Endothelial cell of umbilical vein (primary cell): ENCODE measurements around the gene AK5. TPM values are rescaled to one million over a fixed set of nuclear protein-coding genes. Genes with fewer than 3 reads are reported as not detected.

ENCODE experiments used
- BruUV-seq: library from RNA; stranded (reverse); fragments of 400-500 nt; replicated peaks from 2 replicates; lab custom pipeline; 2021; lab: Mats Ljungman, UMichigan
- CTCF ChIA-PET: fragments of 300-600, 350-600 bp; sonication (Branson Sonifier 250); formaldehyde crosslinking; loops from one replicate; lab custom pipeline; 2021; ENCODE audit warnings: antibody characterized with exemption, inconsistent platforms; lab: Charles Lee
- POLR2A ChIA-PET: fragments of 300-600, 350-600 bp; sonication (Branson Sonifier 250); formaldehyde crosslinking; loops from one replicate; lab custom pipeline; 2021; ENCODE audit warnings: antibody characterized with exemption, inconsistent platforms; lab: Charles Lee
- DNase-seq: peaks from one replicate; pipeline ENCODE4 v3.0.0-alpha.2; 2011; ENCODE audit warnings: low read depth, low spot score
- FAIRE-seq: peaks from 2 replicates; lab custom pipeline; 2011; peaks lifted over from hg19 to GRCh38; lab: Jason Lieb, UNC
- H2AFZ ChIP-seq: 2 replicates; pipeline ENCODE4 v1.6.0; 2012; ENCODE audit warnings: low read depth, low read length, control low read depth, inconsistent platforms
- H3K27ac ChIP-seq: 2 replicates; pipeline ENCODE4 v1.5.1; 2011; ENCODE audit warnings: low read depth, mild to moderate bottlenecking, control low read depth, low read length, moderate library complexity; ENCODE audit not compliant: insufficient read depth
- H3K27me3 ChIP-seq, 2 experiments: 2 replicates each; pipeline versions ENCODE4 v1.6.0 to v1.6.1; 2011; ENCODE audit warnings: low read length in 2 of 2, mixed read lengths in 1 of 2; ENCODE audit not compliant: control insufficient read depth in 2 of 2, insufficient read depth in 2 of 2
- H3K36me3 ChIP-seq, 2 experiments: 2 replicates in 1 of 2; 3 replicates in 1 of 2; pipeline ENCODE4 v1.5.1; 2011; ENCODE audit warnings: low read length in 2 of 2, mild to moderate bottlenecking in 1 of 2, moderate library complexity in 1 of 2; ENCODE audit not compliant: control insufficient read depth in 2 of 2, insufficient read depth in 2 of 2; ENCODE audit errors: extremely low read depth in 1 of 2
- H3K4me1 ChIP-seq: 3 replicates; pipeline ENCODE4 v1.5.1; 2011; ENCODE audit warnings: mild to moderate bottlenecking, low read length; ENCODE audit not compliant: control insufficient read depth, insufficient read depth; ENCODE audit errors: extremely low read depth
- H3K4me2 ChIP-seq: 2 replicates; pipeline ENCODE4 v1.6.1; 2011; ENCODE audit warnings: low read length, control low read depth, mixed read lengths; ENCODE audit not compliant: insufficient read depth
- H3K4me3 ChIP-seq, 3 experiments: fragments of 200-600 bp in 1 of 3; sonication (generic), shearing (Covaris generic) in 1 of 3; replicated peaks in 1 of 3; 2 replicates each; pipeline ENCODE4 v1.5.1; 2011 to 2016; ENCODE audit warnings: control low read depth in 3 of 3, low read length in 3 of 3, mild to moderate bottlenecking in 2 of 3, inconsistent platforms in 1 of 3, low read depth in 1 of 3, moderate library complexity in 1 of 3; ENCODE audit not compliant: insufficient read depth in 1 of 3
- H3K79me2 ChIP-seq: 2 replicates; pipeline ENCODE4 v1.6.0; 2012; ENCODE audit warnings: low read length, inconsistent platforms; ENCODE audit not compliant: control insufficient read depth, insufficient read depth
- H3K9ac ChIP-seq: replicated peaks from 2 replicates; pipeline ENCODE3; 2011; ENCODE audit warnings: low read length, control low read depth; ENCODE audit not compliant: insufficient read depth; ENCODE audit errors: extremely low read depth
- H3K9me1 ChIP-seq: replicated peaks from 3 replicates; pipeline ENCODE4 v1.6.0; 2011; ENCODE audit warnings: mild to moderate bottlenecking, low read length; ENCODE audit not compliant: control insufficient read depth, insufficient read depth; ENCODE audit errors: extremely low read depth
- H3K9me3 ChIP-seq: replicated peaks from 2 replicates; pipeline ENCODE4 v1.5.1; 2012; ENCODE audit warnings: low read length, inconsistent platforms; ENCODE audit not compliant: control insufficient read depth, insufficient read depth
- H4K20me1 ChIP-seq: replicated peaks from 2 replicates; pipeline ENCODE3; 2011; ENCODE audit warnings: mild to moderate bottlenecking, low read length; ENCODE audit not compliant: control insufficient read depth, insufficient read depth; ENCODE audit errors: extremely low read depth
- CTCF ChIP-seq, 2 donors: IDR thresholded peaks; 1 replicate in 1 of 2; 2 replicates in 1 of 2; pipeline ENCODE4 v1.5.1; 2011; ENCODE audit warnings: low read length in 2 of 2, mild to moderate bottlenecking in 2 of 2, moderate library complexity in 2 of 2, control low read depth in 1 of 2, inconsistent platforms in 1 of 2, low read depth in 1 of 2; ENCODE audit not compliant: insufficient read depth in 1 of 2; ENCODE audit errors: extremely low read depth in 1 of 2
- EZH2 ChIP-seq: IDR thresholded peaks from 2 replicates; pipeline ENCODE4 v1.6.1; 2012; ENCODE audit warnings: borderline replicate concordance, low read depth, mild to moderate bottlenecking, moderate library complexity, low read length, inconsistent platforms; ENCODE audit not compliant: severe bottlenecking
- FOS ChIP-seq: IDR thresholded peaks from 2 replicates; pipeline ENCODE4 v1.6.1; 2011; ENCODE audit warnings: mild to moderate bottlenecking, low read length, moderate library complexity, borderline replicate concordance; ENCODE audit not compliant: insufficient read depth
- GATA2 ChIP-seq: IDR thresholded peaks from 2 replicates; pipeline ENCODE4 v1.7.0; 2011; ENCODE audit warnings: low read depth, mild to moderate bottlenecking, moderate library complexity, mixed read lengths, low read length; ENCODE audit not compliant: insufficient read length, insufficient read depth
- JUN ChIP-seq: IDR thresholded peaks from 2 replicates; pipeline ENCODE4 v1.6.1; 2011; ENCODE audit warnings: borderline replicate concordance, low read depth; ENCODE audit not compliant: insufficient read length, insufficient read depth
- MYC ChIP-seq: IDR thresholded peaks from one replicate; pipeline ENCODE4 v1.6.1; 2011; ENCODE audit warnings: mild to moderate bottlenecking, low read depth, low read length
- POLR2A ChIP-seq: IDR thresholded peaks from 2 replicates; pipeline ENCODE4 v1.6.1; 2012; ENCODE audit warnings: low read depth, mild to moderate bottlenecking, control low read depth, low read length
- POLR2AphosphoS5 ChIP-seq: IDR thresholded peaks from 2 replicates; pipeline ENCODE4 v1.6.1; 2012; ENCODE audit warnings: low read depth, mild to moderate bottlenecking, control low read depth, low read length, moderate library complexity; ENCODE audit not compliant: insufficient read depth
- dilution Hi-C: fragments of 300-500 bp; cut with MboI; formaldehyde crosslinking; loops from one replicate; pipeline ENCODE4 v1.15.0; 2019; ENCODE audit warnings: low sequenced_read_pairs; ENCODE audit not compliant: extremely low pct_ligation_motif_present
- intact Hi-C: fragments of 100-400 bp; cut with micrococcal nuclease; formaldehyde crosslinking; loops from one replicate; pipeline ENCODE4 v1.10.0; 2022
- polyA plus RNA-seq, 4 experiments: library from polyadenylated mRNA; depleted of rRNA in 3 of 4; stranded (reverse) in 3 of 4; unstranded in 1 of 4; fragments of >200 nt; gene quantifications; 2 replicates each; pipeline versions ENCODE4 v1.2.1 to v1.2.3, GENCODE V29; 2011 to 2012; ENCODE audit warnings: missing spikeins in 1 of 4
- total RNA-seq: library from RNA; stranded (reverse); gene quantifications from 2 replicates; pipeline ENCODE4 v1.2.3, GENCODE V29; 2021
- TF ChIP-seq, protein P1 (sequence below): IDR thresholded peaks from 2 replicates; pipeline ENCODE4 v1.6.1; 2011; ENCODE audit not compliant: insufficient read depth, insufficient read length

AK5 gene
- total and polyA plus RNA-seq, 2 donors (not counting 3 experiments of a cell fraction or from before 2014, with no cell fraction given): 5.0 to 7.5 TPM

- DNase-seq (peak; percentile 71), FAIRE-seq (no peak)
- Histone ChIP-seq H3K9me3 (no peaks in the 10 kb centered on the region), H2AFZ (no peak overlapping the region), H3K4me1 (peaks cover 4% of the 10 kb centered on the region), H3K79me2 (no peaks in the 10 kb centered on the region), H3K4me2 (peak overlapping the region; percentile 25), H3K9ac (no peak overlapping the region), H4K20me1 (no peaks in the 10 kb centered on the region), H3K4me3 (no peak overlapping the region), H3K9me1 (no peaks in the 10 kb centered on the region), H3K36me3 (no peaks in the 10 kb centered on the region), H3K27me3 (peaks cover 0 to 2% of the 10 kb centered on the region in 2 experiments), H3K27ac (no peak overlapping the region)
- dilution Hi-C loops (no loop called here), intact Hi-C loops (loop anchor here (10.0 kb wide), 1 partner anchor 397 kb away; the partner anchor contains the start of gene ZZZ3)
- TF ChIP-seq, protein P1, sequence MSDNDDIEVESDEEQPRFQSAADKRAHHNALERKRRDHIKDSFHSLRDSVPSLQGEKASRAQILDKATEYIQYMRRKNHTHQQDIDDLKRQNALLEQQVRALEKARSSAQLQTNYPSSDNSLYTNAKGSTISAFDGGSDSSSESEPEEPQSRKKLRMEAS: no peak
- no peak for TF ChIP-seq POLR2AphosphoS5
- peak; percentile 50 for TF ChIP-seq GATA2
- TF ChIP-seq FOS: peak; percentile 43
- no peak for TF ChIP-seq CTCF (IDR thresholded peaks at IDR 0.05; ENCODE audit: extremely low read depth in 1 of 2, insufficient read depth in 1 of 2, low read depth in 1 of 2, low read length in 2 of 2)
- TF ChIP-seq EZH2: no peak
- TF ChIP-seq POLR2A: no peak
- TF ChIP-seq JUN: no peak
- no peak for TF ChIP-seq MYC
- POLR2A ChIA-PET: no interaction called here
- CTCF ChIA-PET: no interaction called here
- no TSS peak for BruUV-seq
These were observed 6.5 kb downstream of the AK5 start for GRCh38 chr1:77288275-77288674.
